ENCODE measurements around the gene NCBP2. TPM values are rescaled to one million over a fixed set of nuclear protein-coding genes. Genes with fewer than 3 reads are reported as not detected.

The NCBP2 gene
- total RNA-seq, 1 donor from 2014 or later, result 77.9 TPM

- H3K27ac Mint-ChIP-seq, result no peak overlapping the region
- no peaks in the 10 kb centered on the region for H3K9me3 Mint-ChIP-seq
- H3K4me3 Mint-ChIP-seq, result no peak overlapping the region
- no peaks in the 10 kb centered on the region for H3K4me1 Mint-ChIP-seq
- H3K36me3 Mint-ChIP-seq, result no peaks in the 10 kb centered on the region
- H3K27me3 Mint-ChIP-seq (ENCODE audit: low read depth), result peaks cover 89% of the 10 kb centered on the region
- no peak for DNase-seq (ENCODE audit: low spot score in 2 of 2, unreplicated experiment in 2 of 2)
- TF ChIP-seq, protein P1, sequence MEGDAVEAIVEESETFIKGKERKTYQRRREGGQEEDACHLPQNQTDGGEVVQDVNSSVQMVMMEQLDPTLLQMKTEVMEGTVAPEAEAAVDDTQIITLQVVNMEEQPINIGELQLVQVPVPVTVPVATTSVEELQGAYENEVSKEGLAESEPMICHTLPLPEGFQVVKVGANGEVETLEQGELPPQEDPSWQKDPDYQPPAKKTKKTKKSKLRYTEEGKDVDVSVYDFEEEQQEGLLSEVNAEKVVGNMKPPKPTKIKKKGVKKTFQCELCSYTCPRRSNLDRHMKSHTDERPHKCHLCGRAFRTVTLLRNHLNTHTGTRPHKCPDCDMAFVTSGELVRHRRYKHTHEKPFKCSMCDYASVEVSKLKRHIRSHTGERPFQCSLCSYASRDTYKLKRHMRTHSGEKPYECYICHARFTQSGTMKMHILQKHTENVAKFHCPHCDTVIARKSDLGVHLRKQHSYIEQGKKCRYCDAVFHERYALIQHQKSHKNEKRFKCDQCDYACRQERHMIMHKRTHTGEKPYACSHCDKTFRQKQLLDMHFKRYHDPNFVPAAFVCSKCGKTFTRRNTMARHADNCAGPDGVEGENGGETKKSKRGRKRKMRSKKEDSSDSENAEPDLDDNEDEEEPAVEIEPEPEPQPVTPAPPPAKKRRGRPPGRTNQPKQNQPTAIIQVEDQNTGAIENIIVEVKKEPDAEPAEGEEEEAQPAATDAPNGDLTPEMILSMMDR (IDR thresholded peaks at IDR 0.05; ENCODE audit: unreplicated experiment), result no peak
Observed at GRCh38 chr3:196962930-196963630, 20.8 kb upstream of the NCBP2 start.

DNA sequence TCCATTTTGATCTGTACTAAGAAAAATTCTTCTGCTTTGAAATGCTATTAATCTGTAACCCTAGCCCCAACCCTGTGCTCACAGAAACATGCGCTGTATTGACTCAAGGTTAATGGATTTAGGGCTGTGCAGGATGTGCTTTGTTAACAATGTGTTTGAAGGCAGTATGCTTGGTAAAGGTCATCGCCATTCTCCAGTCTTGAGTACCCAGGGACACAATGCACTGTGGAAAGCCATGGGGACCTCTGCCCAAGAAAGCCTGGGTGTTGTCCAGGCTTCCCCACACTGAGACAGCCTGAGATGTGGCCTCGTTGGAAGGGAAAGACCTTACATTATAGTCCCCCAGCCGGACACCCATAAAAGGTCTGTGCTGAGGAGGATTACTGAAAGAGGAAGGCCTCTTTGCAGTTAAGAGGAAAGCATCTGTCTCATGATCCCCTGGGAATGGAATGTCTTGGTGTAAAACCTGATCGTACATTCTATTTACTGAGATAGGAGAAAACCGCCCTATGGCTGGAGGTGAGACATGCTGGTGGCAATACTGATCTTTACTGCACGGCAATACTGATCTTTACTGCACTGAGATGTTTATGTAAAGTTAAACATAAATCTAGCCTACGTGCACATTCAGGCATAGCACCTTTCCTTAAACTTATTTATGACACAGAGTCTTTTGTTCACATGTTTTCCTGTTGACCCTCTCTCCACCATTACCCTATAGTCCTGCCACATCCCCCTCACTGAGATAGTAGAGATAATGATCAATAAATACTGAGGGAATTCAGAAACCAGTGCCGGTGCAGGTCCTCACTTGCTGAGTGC is 20.0 kb upstream of the NCBP2 start:
- peaks cover 81% of the 10 kb centered on the region for H3K27me3 Mint-ChIP-seq (ENCODE audit: low read depth)
- H3K4me3 Mint-ChIP-seq, result no peak overlapping the region
- DNase-seq (ENCODE audit: low spot score in 2 of 2, unreplicated experiment in 2 of 2), result no peak
- H3K4me1 Mint-ChIP-seq, result no peaks in the 10 kb centered on the region
- TF ChIP-seq, protein P1 (IDR thresholded peaks at IDR 0.05; ENCODE audit: unreplicated experiment), result no peak
- no peaks in the 10 kb centered on the region for H3K36me3 Mint-ChIP-seq
- H3K9me3 Mint-ChIP-seq, result no peaks in the 10 kb centered on the region
- no peak overlapping the region for H3K27ac Mint-ChIP-seq

- no peak overlapping the region for H3K27ac Mint-ChIP-seq
- H3K4me1 Mint-ChIP-seq, result no peaks in the 10 kb centered on the region
- no peak overlapping the region for H3K4me3 Mint-ChIP-seq
- TF ChIP-seq, protein P1 (IDR thresholded peaks at IDR 0.05; ENCODE audit: unreplicated experiment), result no peak
- peaks cover 60% of the 10 kb centered on the region for H3K27me3 Mint-ChIP-seq (ENCODE audit: low read depth)
- H3K9me3 Mint-ChIP-seq, result peaks cover 4% of the 10 kb centered on the region
- no peak for DNase-seq (ENCODE audit: low spot score in 2 of 2, unreplicated experiment in 2 of 2)
- no peaks in the 10 kb centered on the region for H3K36me3 Mint-ChIP-seq
Observed at GRCh38 chr3:196954832-196955231, 12.5 kb upstream of the NCBP2 start.

- Mint-ChIP-seq H3K27ac (no peak overlapping the region), H3K9me3 (peaks cover under 1% of the 10 kb centered on the region), H3K36me3 (no peaks in the 10 kb centered on the region), H3K4me3 (no peak overlapping the region), H3K4me1 (no peaks in the 10 kb centered on the region), H3K27me3 (ENCODE audit: low read depth) (peaks cover 53% of the 10 kb centered on the region)
- DNase-seq (ENCODE audit: low spot score in 2 of 2, unreplicated experiment in 2 of 2), result no peak
- TF ChIP-seq, protein P1 (IDR thresholded peaks at IDR 0.05; ENCODE audit: unreplicated experiment), result no peak
Observed at GRCh38 chr3:196951371-196951770, 9.0 kb upstream of the NCBP2 start.

- no peaks in the 10 kb centered on the region for H3K4me1 Mint-ChIP-seq
- H3K9me3 Mint-ChIP-seq, result no peaks in the 10 kb centered on the region
- DNase-seq (ENCODE audit: low spot score in 2 of 2, unreplicated experiment in 2 of 2), result no peak
- H3K27me3 Mint-ChIP-seq (ENCODE audit: low read depth), result peaks cover 47% of the 10 kb centered on the region
- TF ChIP-seq, protein P1 (IDR thresholded peaks at IDR 0.05; ENCODE audit: unreplicated experiment), result no peak
- H3K4me3 Mint-ChIP-seq, result no peak overlapping the region
- H3K27ac Mint-ChIP-seq, result no peak overlapping the region
- no peaks in the 10 kb centered on the region for H3K36me3 Mint-ChIP-seq
Observed at GRCh38 chr3:196949750-196950149, 7.4 kb upstream of the NCBP2 start.

Measured in mesothelial cell of epicardium (in vitro differentiated cells).